GM19351 (cell line): ENCODE results near the gene IQCC.

Source experiments
- ATAC-seq: cut with Tn5 transposase; IDR thresholded peaks from one replicate; pipeline ENCODE4 v1.9.1; 2021; ENCODE audit warnings: mild to moderate bottlenecking, moderate library complexity; ENCODE audit not compliant: unreplicated experiment

IQCC gene

GRCh38 chr1:32255072-32256071 is 49.9 kb downstream of the IQCC start:
- no peak for ATAC-seq

GRCh38 chr1:32256473-32257226 is 51.2 kb downstream of the IQCC start:
- no peak for ATAC-seq

GRCh38 chr1:32257227-32257508 is 51.7 kb downstream of the IQCC start:
- ATAC-seq, result no peak
